Measurements from ENCODE around the gene LDLRAD4. TPM values are rescaled to one million over a fixed set of nuclear protein-coding genes. Genes with fewer than 3 reads are reported as not detected.

The LDLRAD4 gene
- total and polyA plus RNA-seq, 2 experiments from 2014 or later = 0.73 to 1.9 TPM

- H3K27ac Mint-ChIP-seq = no peak overlapping the region
- no peak overlapping the region for H3K4me3 ChIP-seq
- ATAC-seq (no peak), DNase-seq (ENCODE audit: low spot score) (no peak)
- no peak overlapping the region for H3K27ac ChIP-seq (ENCODE audit: low read depth)
- H3K27me3 ChIP-seq (ENCODE audit: insufficient read depth) = no peaks in the 10 kb centered on the region
- no peaks in the 10 kb centered on the region for H3K9me2 ChIP-seq (ENCODE audit: insufficient read depth)
- H3K4me2 ChIP-seq = no peak overlapping the region
- no peak overlapping the region for H2AFZ ChIP-seq
- no peaks in the 10 kb centered on the region for H4K20me1 ChIP-seq (replicated peaks; ENCODE audit: insufficient read depth)
- H3K4me3 Mint-ChIP-seq = no peak overlapping the region
- TF ChIP-seq STAT1 (IDR thresholded peaks at IDR 0.05; ENCODE audit: unreplicated experiment) (no peak), ZNF331 (CRISPR knock-in tag; IDR thresholded peaks at IDR 0.05; ENCODE audit: low read depth) (no peak), CTCF (conservative IDR thresholded peaks at IDR 0.05; ENCODE audit: low read depth in 2 of 2) (no peak)
- H3K27me3 Mint-ChIP-seq (ENCODE audit: insufficient read depth, low read depth, poor library complexity) = no peaks in the 10 kb centered on the region
- H3K4me1 ChIP-seq (ENCODE audit: insufficient read depth) = no peaks in the 10 kb centered on the region; the same call in 1 of the 2 replicates
- H3K9me3 Mint-ChIP-seq = no peaks in the 10 kb centered on the region; the same call in 2 of the 3 replicates
- H3K36me3 ChIP-seq (ENCODE audit: insufficient read depth) = no peaks in the 10 kb centered on the region
- H3F3A ChIP-seq (replicated peaks; ENCODE audit: low read depth) = no peaks in the 10 kb centered on the region
- peaks cover 13% of the 10 kb centered on the region for H3K4me1 Mint-ChIP-seq
- no peaks in the 10 kb centered on the region for H3K79me2 ChIP-seq (replicated peaks; ENCODE audit: insufficient read depth)
- H3K36me3 Mint-ChIP-seq (ENCODE audit: low read depth) = no peaks in the 10 kb centered on the region
Observed at GRCh38 chr18:13306583-13306982, 88.0 kb downstream of the LDLRAD4 start.

- Mint-ChIP-seq H3K36me3 (ENCODE audit: low read depth) (no peaks in the 10 kb centered on the region), H3K27me3 (ENCODE audit: insufficient read depth, low read depth, poor library complexity) (no peaks in the 10 kb centered on the region), H3K9me3 (no peaks in the 10 kb centered on the region; the same call in 2 of the 3 replicates), H3K27ac (no peak overlapping the region), H3K4me3 (no peak overlapping the region), H3K4me1 (no peaks in the 10 kb centered on the region; the same call in 2 of the 3 replicates)
- no peak overlapping the region for H3K4me2 ChIP-seq
- TF ChIP-seq POLR2AphosphoS5 (IDR thresholded peaks at IDR 0.05; ENCODE audit: low read depth) = no peak
- no peak for TF ChIP-seq ZNF114 (CRISPR knock-in tag; IDR thresholded peaks at IDR 0.05)
- TF ChIP-seq ZNF331 (CRISPR knock-in tag; IDR thresholded peaks at IDR 0.05; ENCODE audit: low read depth) = no peak
- no peak for TF ChIP-seq NANOG (IDR thresholded peaks at IDR 0.05; ENCODE audit: borderline replicate concordance)
- no peak for TF ChIP-seq CREB1 (CRISPR knock-in tag; IDR thresholded peaks at IDR 0.05; ENCODE audit: low read depth)
- TF ChIP-seq REST (IDR thresholded peaks at IDR 0.05; ENCODE audit: unreplicated experiment) = no peak
- no peak for TF ChIP-seq ETS1 (IDR thresholded peaks at IDR 0.05)
- no peaks in the 10 kb centered on the region for H3K36me3 ChIP-seq (ENCODE audit: insufficient read depth)
- no peaks in the 10 kb centered on the region for H3F3A ChIP-seq (replicated peaks; ENCODE audit: low read depth)
- ATAC-seq (no peak), DNase-seq (ENCODE audit: low spot score) (no peak)
- no peaks in the 10 kb centered on the region for H3K79me2 ChIP-seq (replicated peaks; ENCODE audit: insufficient read depth)
- H3K4me3 ChIP-seq = no peak overlapping the region
- no peaks in the 10 kb centered on the region for H3K9me2 ChIP-seq (ENCODE audit: insufficient read depth)
- H4K20me1 ChIP-seq (replicated peaks; ENCODE audit: insufficient read depth) = no peaks in the 10 kb centered on the region
- no peak overlapping the region for H2AFZ ChIP-seq
- no peaks in the 10 kb centered on the region for H3K4me1 ChIP-seq (ENCODE audit: insufficient read depth)
- H3K27me3 ChIP-seq (ENCODE audit: insufficient read depth) = no peaks in the 10 kb centered on the region
- no peak overlapping the region for H3K27ac ChIP-seq (ENCODE audit: low read depth)
Observed at GRCh38 chr18:13308369-13308768, 89.8 kb downstream of the LDLRAD4 start.

Data from GM23338 (cell line).